Right lobe of liver (tissue), 6 donors: Measurements from ENCODE around the gene RGS14. TPM values are rescaled to one million over a fixed set of nuclear protein-coding genes. Genes with fewer than 3 reads are reported as not detected.

Source experiments
- ATAC-seq, 4 donors: fragments of 200-7000 bp; cut with Tn5 transposase; one replicate each; pipeline ENCODE4 v1.9.1; 2020; ENCODE audit warnings: mild to moderate bottlenecking in 4 of 4, moderate library complexity in 4 of 4
- DNase-seq, 3 donors: peaks; one replicate each; pipeline ENCODE4 v3.0.0-alpha.2; 2020
- H3K27ac ChIP-seq, 3 donors: fragments of 200-600 bp; one replicate each; pipeline ENCODE4 v1.8.0; 2022
- H3K27me3 ChIP-seq, 2 donors: fragments of 200-600 bp; one replicate each; pipeline ENCODE4 v1.8.0; 2022
- H3K36me3 ChIP-seq, 4 donors: fragments of 200-600 bp; sonication (generic) in 1 of 4; one replicate each; pipeline versions ENCODE4 v1.5.1 to v1.8.0; 2017 to 2022; ENCODE audit warnings: control low read depth in 1 of 4
- H3K4me1 ChIP-seq, 4 donors: fragments of 200-600 bp; sonication (generic) in 1 of 4; one replicate each; pipeline versions ENCODE4 v1.5.1 to v1.8.0; 2017 to 2022; ENCODE audit warnings: control low read depth in 1 of 4
- H3K4me3 ChIP-seq, 3 donors: fragments of 200-600 bp; one replicate each; pipeline ENCODE4 v1.8.0; 2022
- H3K9me3 ChIP-seq, 4 donors: fragments of 200-600 bp; sonication (generic) in 1 of 4; one replicate each; pipeline versions ENCODE4 v1.5.1 to v1.8.0; 2017 to 2022; ENCODE audit warnings: control low read depth in 1 of 4
- POLR2A ChIP-seq: fragments of 450-650 bp; IDR thresholded peaks from one replicate; pipeline ENCODE4 v1.6.1; 2017; ENCODE audit warnings: antibody characterized with exemption, mild to moderate bottlenecking
- WGBS: methylation state at CpG from one replicate; pipeline ENCODE4 v1.1.6; 2018; ENCODE audit warnings: low coverage, low lambda C conversion rate; ENCODE audit not compliant: insufficient coverage; ENCODE audit errors: missing lambda C conversion rate; 5-methylcytosine and 5-hydroxymethylcytosine counted together
- intact Hi-C, 2 donors: fragments of 100-400 bp; cut with DNase I; formaldehyde crosslinking; loops; one replicate each; pipeline versions ENCODE4 v1.11.2 to v1.14.1; 2022
- total RNA-seq, 6 experiments: library from RNA; depleted of rRNA in 2 of 6; stranded (reverse); fragments of >200 nt in 2 of 6; fragmentation: NEBNext Ultra II Directional in 3 of 6; extraction: Animal tissue kit (Norgen Biotek cat#: 25700) in 3 of 6; gene quantifications; one replicate each; pipeline versions ENCODE4 v1.1.0 to v1.2.4, GENCODE V29; 2016 to 2023
- TF ChIP-seq, protein P1 (sequence below), 4 donors: fragments of 200-600 bp in 3 of 4; fragments of 450-650 bp in 1 of 4; IDR thresholded peaks; one replicate each; pipeline versions ENCODE4 v1.5.1 to v1.8.0; 2016 to 2022; ENCODE audit warnings: antibody characterized with exemption in 4 of 4, mild to moderate bottlenecking in 2 of 4
- donor health status: DM: no; HTN: yes; CAD: no.
- donor health status: DM: no; HTN: no; CAD: no.
- donor health status: DM: no; HTN: no; CAD: no.
- donor health status: DM: no; HTN: yes; CAD: no.
- donor health status: DM: no; HTN: yes; CAD: no.

RGS14 gene
- total RNA-seq, 6 experiments from 2014 or later = 29.2 to 43.1 (median 35.2) TPM

GRCh38 chr5:177371120-177372033 is 13.7 kb downstream of the RGS14 start:
- peaks cover 0 to 73% (median 26%) of the 10 kb centered on the region in 4 donors for H3K4me1 ChIP-seq
- H3K27me3 ChIP-seq = no peaks in the 10 kb centered on the region
- peak overlapping the region; percentile 52 to 64 (median 57) for H3K4me3 ChIP-seq
- H3K36me3 ChIP-seq = no peaks in the 10 kb centered on the region
- peak in 1 of 3 donors; percentile 56 for DNase-seq
- 30% methylated on average over 5 of the region's 26 CpGs for WGBS
- H3K27ac ChIP-seq = peak overlapping the region; percentile 29 to 95 (median 94)
- H3K9me3 ChIP-seq = no peaks in the 10 kb centered on the region
- intact Hi-C loops = no loop called here
- no peak for ATAC-seq
- TF ChIP-seq, protein P1, sequence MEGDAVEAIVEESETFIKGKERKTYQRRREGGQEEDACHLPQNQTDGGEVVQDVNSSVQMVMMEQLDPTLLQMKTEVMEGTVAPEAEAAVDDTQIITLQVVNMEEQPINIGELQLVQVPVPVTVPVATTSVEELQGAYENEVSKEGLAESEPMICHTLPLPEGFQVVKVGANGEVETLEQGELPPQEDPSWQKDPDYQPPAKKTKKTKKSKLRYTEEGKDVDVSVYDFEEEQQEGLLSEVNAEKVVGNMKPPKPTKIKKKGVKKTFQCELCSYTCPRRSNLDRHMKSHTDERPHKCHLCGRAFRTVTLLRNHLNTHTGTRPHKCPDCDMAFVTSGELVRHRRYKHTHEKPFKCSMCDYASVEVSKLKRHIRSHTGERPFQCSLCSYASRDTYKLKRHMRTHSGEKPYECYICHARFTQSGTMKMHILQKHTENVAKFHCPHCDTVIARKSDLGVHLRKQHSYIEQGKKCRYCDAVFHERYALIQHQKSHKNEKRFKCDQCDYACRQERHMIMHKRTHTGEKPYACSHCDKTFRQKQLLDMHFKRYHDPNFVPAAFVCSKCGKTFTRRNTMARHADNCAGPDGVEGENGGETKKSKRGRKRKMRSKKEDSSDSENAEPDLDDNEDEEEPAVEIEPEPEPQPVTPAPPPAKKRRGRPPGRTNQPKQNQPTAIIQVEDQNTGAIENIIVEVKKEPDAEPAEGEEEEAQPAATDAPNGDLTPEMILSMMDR (IDR thresholded peaks at IDR 0.05) = no peak
- TF ChIP-seq POLR2A = no peak

DNA sequence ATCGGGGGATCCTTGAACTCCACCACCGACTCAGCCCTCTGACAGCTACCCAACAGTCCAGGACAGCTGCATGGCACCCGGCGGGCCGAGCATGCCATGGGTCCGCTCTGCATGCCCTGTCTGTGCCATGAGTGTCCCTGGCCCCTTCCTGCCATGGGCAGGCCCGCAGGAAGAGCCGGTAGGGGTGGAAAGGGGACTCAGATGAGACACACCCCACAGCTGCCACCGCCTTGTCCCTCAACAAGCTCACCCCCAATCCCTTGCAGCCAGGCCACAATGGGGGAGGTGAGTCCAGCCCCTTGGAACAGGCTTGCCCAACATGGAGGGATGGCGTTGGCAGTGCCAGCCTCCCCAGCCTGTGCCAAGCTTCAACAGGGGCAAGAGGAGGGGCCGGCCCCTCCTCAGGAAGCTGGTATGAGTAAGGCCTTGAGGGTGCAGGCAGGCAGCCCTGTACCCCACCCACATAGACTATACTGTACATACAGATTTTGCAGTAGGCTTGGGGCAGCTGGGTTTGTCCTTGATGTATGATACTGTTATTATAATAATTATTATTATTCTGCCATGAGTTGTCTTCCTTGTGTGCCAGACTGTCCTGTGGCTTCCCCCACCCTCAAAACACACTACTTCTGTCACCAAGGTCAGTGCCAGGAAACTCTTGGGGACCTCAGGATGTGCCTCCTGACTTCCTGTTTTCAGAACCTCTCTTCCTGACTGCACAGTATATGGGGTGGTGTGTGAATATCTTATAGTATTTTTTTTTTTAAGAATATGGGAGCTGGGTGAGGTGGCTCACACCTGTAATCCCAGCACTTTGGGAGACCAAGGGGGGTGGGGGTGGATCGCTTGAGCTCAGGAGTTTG is 14.5 kb downstream of the RGS14 start:
- no peak for TF ChIP-seq POLR2A
- TF ChIP-seq, protein P1 (IDR thresholded peaks at IDR 0.05) = no peak
- Histone ChIP-seq H3K4me3 (peak overlapping the region; percentile 52 to 64 (median 57)), H3K36me3 (no peaks in the 10 kb centered on the region), H3K27ac (peak overlapping the region in 2 of 3 donors; percentile 94 to 95), H3K27me3 (no peaks in the 10 kb centered on the region), H3K9me3 (no peaks in the 10 kb centered on the region), H3K4me1 (peaks cover 0 to 79% (median 29%) of the 10 kb centered on the region in 4 donors)
- ATAC-seq = no peak
- intact Hi-C loops = no loop called here
- DNase-seq = peak in 2 of 3 donors; percentile 65 to 71
- 27% methylated on average over 1 of the region's 12 CpGs for WGBS

DNA sequence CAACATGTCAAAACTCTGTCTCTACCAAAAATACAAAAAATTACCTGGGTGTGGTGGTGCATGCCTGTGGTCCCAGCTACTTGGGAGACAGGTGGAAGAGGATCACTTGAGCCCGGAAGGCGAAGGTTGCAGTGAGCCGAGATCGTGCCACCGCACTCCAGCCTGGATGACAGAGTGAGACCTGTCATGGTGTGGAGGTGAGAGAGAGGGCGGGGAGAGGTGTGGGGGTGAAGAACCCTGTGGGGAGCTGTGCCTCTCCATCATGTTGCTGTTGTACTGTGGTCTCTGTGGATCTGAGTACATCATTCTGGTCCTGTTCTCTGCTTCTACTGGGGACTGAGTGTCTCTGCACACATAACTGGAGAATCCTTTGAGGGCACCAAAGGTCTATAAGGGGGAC is 15.2 kb downstream of the RGS14 start:
- peak overlapping the region in 2 of 3 donors; percentile 94 to 95 for H3K27ac ChIP-seq
- WGBS = 89% methylated on average over 6 of the region's 6 CpGs
- no peak for TF ChIP-seq POLR2A
- TF ChIP-seq, protein P1 (IDR thresholded peaks at IDR 0.05) = no peak

DNA sequence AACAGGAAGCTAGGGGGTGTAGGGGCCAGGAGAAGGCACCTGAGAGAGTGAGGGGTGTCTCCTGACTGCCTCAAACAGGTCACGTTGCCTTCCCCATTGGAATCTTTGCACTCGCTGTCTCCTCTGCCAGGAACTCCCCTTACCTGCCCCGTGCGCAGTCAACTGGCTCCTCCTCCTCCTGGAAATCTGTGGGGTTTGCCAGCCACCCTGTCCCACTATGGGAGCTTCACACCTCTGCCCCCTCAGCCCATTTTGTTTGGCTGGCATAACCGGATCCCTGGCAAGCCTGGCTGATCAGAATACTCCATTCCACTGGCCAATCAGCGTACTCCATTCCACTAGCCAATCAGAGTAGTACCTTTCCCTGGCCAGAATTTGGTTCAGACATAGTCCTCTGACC is 16.1 kb downstream of the RGS14 start:
- intact Hi-C loops = no loop called here
- Histone ChIP-seq H3K27ac (peak overlapping the region; percentile 64 to 95 (median 94)), H3K36me3 (no peaks in the 10 kb centered on the region), H3K4me3 (no peak overlapping the region), H3K9me3 (no peaks in the 10 kb centered on the region), H3K27me3 (no peaks in the 10 kb centered on the region), H3K4me1 (peaks cover 0 to 80% (median 27%) of the 10 kb centered on the region in 4 donors)
- ATAC-seq (peak; percentile 35 to 60 (median 55)), DNase-seq (peak; percentile 79 to 96 (median 94))
- TF ChIP-seq, protein P1 (IDR thresholded peaks at IDR 0.05) = no peak
- TF ChIP-seq POLR2A = no peak
- 24% methylated on average over 2 of the region's 6 CpGs for WGBS

More for the DNA sequence above, 15.2 kb downstream of the RGS14 start:
- ATAC-seq (no peak), DNase-seq (no peak)
- H3K9me3 ChIP-seq = no peaks in the 10 kb centered on the region
- intact Hi-C loops = no loop called here
- no peak overlapping the region for H3K4me3 ChIP-seq
- H3K27me3 ChIP-seq = no peaks in the 10 kb centered on the region
- H3K36me3 ChIP-seq = no peaks in the 10 kb centered on the region
- peaks cover 0 to 80% (median 27%) of the 10 kb centered on the region in 4 donors for H3K4me1 ChIP-seq
